ENCODE data around the gene DLL1. TPM values are rescaled to one million over a fixed set of nuclear protein-coding genes. Genes with fewer than 3 reads are reported as not detected.

Gene DLL1
- total and polyA plus RNA-seq, 9 of the 15 experiments (the other 6 are each of a cell fraction or from before 2014, with no cell fraction given), result not detected

DNA sequence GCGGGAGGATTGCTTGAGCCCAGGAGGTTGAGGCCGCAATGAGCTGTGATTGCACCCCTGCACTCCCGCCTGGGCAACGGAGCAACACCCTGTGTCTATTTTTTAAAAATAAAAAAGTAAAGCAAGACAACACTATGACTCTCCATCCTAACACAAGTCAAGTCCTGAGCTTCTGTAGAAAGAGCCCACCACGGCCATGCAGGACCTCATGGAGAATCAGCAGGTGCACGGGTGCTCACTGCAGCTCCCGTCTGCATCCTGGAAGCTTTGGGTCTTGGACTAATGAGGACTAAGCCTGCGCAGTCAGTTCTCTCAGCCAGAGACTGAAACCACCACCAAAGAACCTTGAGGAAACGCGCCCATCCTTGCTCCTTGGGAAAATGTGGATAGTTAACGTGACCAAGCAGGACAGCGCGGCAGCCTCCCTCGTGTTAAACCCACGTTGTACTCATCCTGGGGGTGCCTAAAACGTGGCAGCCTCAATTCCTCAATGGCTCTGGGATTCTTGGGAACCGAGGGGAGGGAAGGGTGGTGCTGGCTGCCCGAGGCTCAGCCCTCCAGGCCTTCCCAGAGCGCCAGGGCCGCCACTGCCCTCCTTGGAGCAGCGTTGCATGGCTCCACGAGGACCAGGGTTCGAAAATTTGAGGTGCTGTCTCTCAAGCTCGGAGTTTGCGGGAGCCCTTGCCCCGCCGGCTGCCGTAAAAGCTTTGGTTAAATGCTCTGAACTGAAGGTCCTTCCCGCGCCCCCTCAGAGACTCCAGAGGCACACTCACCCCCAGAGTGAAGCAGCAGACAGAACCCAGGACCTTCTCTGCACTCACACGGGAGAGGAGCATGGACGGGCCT, 29.0 kb downstream of the DLL1 start:
- FAIRE-seq, result no peak
- H3K4me2 ChIP-seq (ENCODE audit: insufficient read depth, low read length), result no peak overlapping the region
- in situ Hi-C loops (cut with MboI) (no loop called here), intact Hi-C loops (cut with micrococcal nuclease) (no loop called here)
- no peaks in the 10 kb centered on the region for H3K36me3 ChIP-seq (ENCODE audit: control insufficient read depth, insufficient read depth, low read length)
- no peak overlapping the region for H3K27ac ChIP-seq (ENCODE audit: extremely low read depth, low read depth, low read length)
- 0 out of 2 replicates have a peak, but pooled peaks cover 2% of the 10 kb centered on the region for H3K9me3 ChIP-seq (replicated peaks; ENCODE audit: control insufficient read depth, insufficient read depth, low read depth, low read length)
- no TSS peak for BruUV-seq (replicated peaks)
- H3K9me1 ChIP-seq (ENCODE audit: control insufficient read depth, insufficient read depth, low read length), result no peaks in the 10 kb centered on the region
- no peaks in the 10 kb centered on the region; the same call in none of the 2 replicates for H4K20me1 ChIP-seq (replicated peaks; ENCODE audit: control insufficient read depth, insufficient read depth, low read length)
- no peak overlapping the region for H3K4me3 ChIP-seq
- CTCF ChIA-PET (ENCODE audit: low intra/inter-chr PET ratio), result no interaction called here
- ATAC-seq, result no peak
- no peak overlapping the region for H3K9ac ChIP-seq (ENCODE audit: insufficient read depth in 1 of 2, low read depth in 2 of 2, low read length in 2 of 2)
- H3K79me2 ChIP-seq (ENCODE audit: control insufficient read depth, insufficient read depth, low read length), result no peaks in the 10 kb centered on the region
- no peak for DNase-seq (ENCODE audit: extremely low read depth in 1 of 4, low spot score in 3 of 4)
- H2AFZ ChIP-seq (ENCODE audit: low read depth, low read length), result no peak overlapping the region
- H3K27me3 ChIP-seq (ENCODE audit: control insufficient read depth in 2 of 2, insufficient read depth in 2 of 2, low read length in 2 of 2), result peaks cover 53 to 87% of the 10 kb centered on the region in 2 experiments
- H3K4me1 ChIP-seq (replicated peaks in 1 of 2; ENCODE audit: control insufficient read depth in 2 of 2, insufficient read depth in 2 of 2, low read length in 2 of 2), result peaks cover 0 to 7% of the 10 kb centered on the region in 2 experiments; a peak in 2 of 5 replicates
- WGBS (ENCODE audit: insufficient coverage, low coverage, missing lambda C conversion rate), result 2% methylated on average over 32 of the region's 32 CpGs
- POLR2A ChIA-PET, result interaction anchor here (0.7 to 1.4 kb wide), 3 partner anchors 8 to 10 kb away, joined by 3 to 4 read pairs (median 4); no protein-coding TSS in a partner anchor
- no peak for TF ChIP-seq SMAD4 (CRISPR knock-in tag; conservative IDR thresholded peaks at IDR 0.05)
- no peak for TF ChIP-seq TEAD1 (CRISPR knock-in tag; IDR thresholded peaks at IDR 0.05)
- no peak for TF ChIP-seq ZNF3 (CRISPR knock-in tag; IDR thresholded peaks at IDR 0.05)
- TF ChIP-seq ZNF584 (CRISPR knock-in tag; IDR thresholded peaks at IDR 0.05; ENCODE audit: low read depth), result no peak
- TF ChIP-seq, protein P1, sequence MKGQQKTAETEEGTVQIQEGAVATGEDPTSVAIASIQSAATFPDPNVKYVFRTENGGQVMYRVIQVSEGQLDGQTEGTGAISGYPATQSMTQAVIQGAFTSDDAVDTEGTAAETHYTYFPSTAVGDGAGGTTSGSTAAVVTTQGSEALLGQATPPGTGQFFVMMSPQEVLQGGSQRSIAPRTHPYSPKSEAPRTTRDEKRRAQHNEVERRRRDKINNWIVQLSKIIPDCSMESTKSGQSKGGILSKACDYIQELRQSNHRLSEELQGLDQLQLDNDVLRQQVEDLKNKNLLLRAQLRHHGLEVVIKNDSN (CRISPR knock-in tag; IDR thresholded peaks at IDR 0.05), result no peak
- no peak for TF ChIP-seq ZNF785 (CRISPR knock-in tag; IDR thresholded peaks at IDR 0.05)
- TF ChIP-seq ZNF79 (CRISPR knock-in tag; IDR thresholded peaks at IDR 0.05; ENCODE audit: low read depth), result no peak
- TF ChIP-seq MTA2 (IDR thresholded peaks at IDR 0.05; ENCODE audit: low read depth), result no peak
- TF ChIP-seq FOSL1 (tag; conservative IDR thresholded peaks at IDR 0.05), result no peak
- no peak for TF ChIP-seq CHD7 (IDR thresholded peaks at IDR 0.05; ENCODE audit: low read depth, low read length)
